Testis (tissue), 2 donors: ENCODE measurements around the gene RBM5.

Experiments used
- POLR2A ChIP-seq: fragments of 450-650 bp; IDR thresholded peaks from one replicate; pipeline ENCODE4 v1.6.1; 2017; ENCODE audit warnings: antibody characterized with exemption, mild to moderate bottlenecking, moderate library complexity
- TF ChIP-seq, protein P1 (sequence below), 3 experiments: fragments of 450-650 bp in 2 of 3; fragments of 200-600 bp in 1 of 3; sonication (generic) in 1 of 3; IDR thresholded peaks; one replicate each; pipeline ENCODE4 v1.5.1; 2016 to 2019; ENCODE audit warnings: antibody characterized with exemption in 3 of 3, mild to moderate bottlenecking in 2 of 3, moderate library complexity in 1 of 3

DNA sequence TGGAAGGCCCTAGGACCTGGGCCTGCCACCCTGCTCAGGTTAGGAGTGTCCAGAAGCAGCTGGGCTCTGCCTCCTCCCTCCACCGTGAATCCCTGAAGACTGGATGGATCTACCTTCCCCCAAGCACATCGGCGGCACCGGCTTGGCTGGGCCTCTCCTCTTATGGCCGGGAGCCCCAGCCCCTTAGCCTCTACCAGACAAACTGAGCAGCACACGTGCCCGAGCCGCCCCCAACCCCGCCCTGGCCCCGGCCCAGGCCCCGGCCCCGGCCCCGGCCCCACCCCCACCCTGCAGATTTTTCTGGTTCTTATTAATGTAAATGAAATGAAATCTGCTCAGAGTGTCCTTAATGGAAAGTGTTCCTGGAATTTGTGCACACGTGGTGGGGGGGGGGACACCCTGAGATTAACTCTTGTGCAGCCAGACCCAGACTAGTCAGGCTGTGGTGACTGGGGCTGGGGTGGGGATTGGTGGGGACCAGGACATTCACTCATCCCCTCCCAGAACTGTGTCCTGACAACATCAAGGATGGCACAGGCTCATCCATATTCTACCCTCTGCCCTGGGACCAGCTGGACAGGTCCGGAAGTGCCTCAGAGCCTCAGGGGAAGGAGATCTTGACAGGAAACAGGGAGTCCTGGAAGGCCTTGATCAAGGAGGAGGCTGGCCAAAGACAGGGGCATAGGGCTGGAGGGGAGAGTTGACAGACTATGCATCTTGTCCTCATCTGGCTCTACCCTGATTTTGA lies 35.5 kb downstream of the RBM5 start:
- TF ChIP-seq POLR2A, result no peak
- TF ChIP-seq, protein P1, sequence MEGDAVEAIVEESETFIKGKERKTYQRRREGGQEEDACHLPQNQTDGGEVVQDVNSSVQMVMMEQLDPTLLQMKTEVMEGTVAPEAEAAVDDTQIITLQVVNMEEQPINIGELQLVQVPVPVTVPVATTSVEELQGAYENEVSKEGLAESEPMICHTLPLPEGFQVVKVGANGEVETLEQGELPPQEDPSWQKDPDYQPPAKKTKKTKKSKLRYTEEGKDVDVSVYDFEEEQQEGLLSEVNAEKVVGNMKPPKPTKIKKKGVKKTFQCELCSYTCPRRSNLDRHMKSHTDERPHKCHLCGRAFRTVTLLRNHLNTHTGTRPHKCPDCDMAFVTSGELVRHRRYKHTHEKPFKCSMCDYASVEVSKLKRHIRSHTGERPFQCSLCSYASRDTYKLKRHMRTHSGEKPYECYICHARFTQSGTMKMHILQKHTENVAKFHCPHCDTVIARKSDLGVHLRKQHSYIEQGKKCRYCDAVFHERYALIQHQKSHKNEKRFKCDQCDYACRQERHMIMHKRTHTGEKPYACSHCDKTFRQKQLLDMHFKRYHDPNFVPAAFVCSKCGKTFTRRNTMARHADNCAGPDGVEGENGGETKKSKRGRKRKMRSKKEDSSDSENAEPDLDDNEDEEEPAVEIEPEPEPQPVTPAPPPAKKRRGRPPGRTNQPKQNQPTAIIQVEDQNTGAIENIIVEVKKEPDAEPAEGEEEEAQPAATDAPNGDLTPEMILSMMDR (IDR thresholded peaks at IDR 0.05), result no peak
